H1 (cell line): ENCODE measurements around the gene COL4A2. TPM values are rescaled to one million over a fixed set of nuclear protein-coding genes. Genes with fewer than 3 reads are reported as not detected.

Experiments
- CTCF ChIA-PET: fragments of 300-600 bp; sonication (Branson Sonifier 250); formaldehyde crosslinking; loops from one replicate; lab custom pipeline; 2021; ENCODE audit not compliant: partially characterized antibody; lab: Charles Lee
- POLR2A ChIA-PET: fragments of 300-600 bp; sonication (Branson Sonifier 250); formaldehyde crosslinking; loops from one replicate; lab custom pipeline; 2021; ENCODE audit warnings: inconsistent platforms; ENCODE audit not compliant: partially characterized antibody; lab: Charles Lee
- DNase-seq, 2 experiments: peaks; one replicate each; pipeline versions ENCODE4 v3.0.0 to v3.0.0-alpha.2; 2010 to 2022; ENCODE audit warnings: low spot score in 2 of 2, low read depth in 1 of 2, mixed read lengths in 1 of 2
- FAIRE-seq: peaks from 2 replicates; lab custom pipeline; 2011; peaks lifted over from hg19 to GRCh38; lab: Jason Lieb, UNC
- H2AFZ ChIP-seq: 2 replicates; pipeline ENCODE4 v1.8.1; 2012; ENCODE audit warnings: low read length, inconsistent platforms
- H2AK5ac ChIP-seq: 2 replicates; pipeline ENCODE4 v1.6.1; 2013; ENCODE audit warnings: low read depth, low read length
- H2BK120ac ChIP-seq: replicated peaks from 2 replicates; pipeline ENCODE3; 2013; ENCODE audit warnings: low read depth, low read length, inconsistent platforms
- H2BK12ac ChIP-seq: 2 replicates; pipeline ENCODE4 v1.6.1; 2013; ENCODE audit warnings: low read depth, low read length
- H2BK15ac ChIP-seq: 2 replicates; pipeline ENCODE4 v1.6.1; 2013; ENCODE audit warnings: low read length
- H2BK20ac ChIP-seq: 2 replicates; pipeline ENCODE4 v1.6.1; 2013; ENCODE audit warnings: low read length
- H2BK5ac ChIP-seq: 2 replicates; pipeline ENCODE4 v1.6.1; 2013; ENCODE audit warnings: low read depth, low read length
- H3K14ac ChIP-seq: 2 replicates; pipeline ENCODE4 v1.6.1; 2013; ENCODE audit warnings: inconsistent platforms; ENCODE audit not compliant: insufficient read length
- H3K18ac ChIP-seq: 2 replicates; pipeline ENCODE4 v1.6.1; 2013; ENCODE audit warnings: low read length; ENCODE audit errors: extremely low read depth
- H3K23ac ChIP-seq: 2 replicates; pipeline ENCODE4 v1.6.1; 2013; ENCODE audit warnings: inconsistent platforms; ENCODE audit not compliant: insufficient read length
- H3K23me2 ChIP-seq: 2 replicates; pipeline ENCODE4 v1.6.1; 2013; ENCODE audit warnings: low read depth, low read length
- H3K27ac ChIP-seq: 2 replicates; pipeline ENCODE4 v1.6.1; 2011; ENCODE audit warnings: low read depth, low read length, inconsistent platforms
- H3K27me3 ChIP-seq, 4 experiments: replicated peaks in 1 of 4; 1 replicate in 1 of 4; 2 replicates in 3 of 4; pipeline versions ENCODE4 v1.6.1 to v1.8.1; 2011 to 2013; ENCODE audit warnings: low read length in 3 of 4, mild to moderate bottlenecking in 3 of 4, inconsistent platforms in 2 of 4, mixed read lengths in 2 of 4, moderate library complexity in 1 of 4; ENCODE audit not compliant: control insufficient read depth in 3 of 4, insufficient read depth in 3 of 4; ENCODE audit errors: extremely low read depth in 1 of 4
- H3K36me3 ChIP-seq, 4 experiments: 2 replicates each; pipeline versions ENCODE4 v1.6.1 to v1.8.1; 2011 to 2013; ENCODE audit warnings: mild to moderate bottlenecking in 4 of 4, low read length in 3 of 4, moderate library complexity in 2 of 4, control low read depth in 1 of 4, inconsistent platforms in 1 of 4; ENCODE audit not compliant: insufficient read depth in 4 of 4, control insufficient read depth in 2 of 4
- H3K4ac ChIP-seq: replicated peaks from 2 replicates; pipeline ENCODE3; 2013; ENCODE audit warnings: low read length, low read depth, mixed read lengths, inconsistent platforms; ENCODE audit not compliant: insufficient read length
- H3K4me1 ChIP-seq, 4 experiments: replicated peaks in 1 of 4; 1 replicate in 1 of 4; 2 replicates in 3 of 4; pipeline versions ENCODE4 v1.6.1 to v1.8.1; 2011 to 2013; ENCODE audit warnings: low read length in 3 of 4, inconsistent platforms in 2 of 4, mixed read lengths in 1 of 4; ENCODE audit not compliant: insufficient read depth in 4 of 4, control insufficient read depth in 3 of 4
- H3K4me2 ChIP-seq, 2 experiments: 2 replicates each; pipeline versions ENCODE4 v1.6.1 to v1.8.1; 2011 to 2013; ENCODE audit warnings: low read depth in 2 of 2, low read length in 2 of 2, control low read depth in 1 of 2, inconsistent platforms in 1 of 2, mild to moderate bottlenecking in 1 of 2; ENCODE audit not compliant: insufficient read depth in 1 of 2
- H3K4me3 ChIP-seq, 4 experiments: fragments of 200-600, 300-600 bp in 1 of 4; sonication (generic), shearing (Covaris generic), sonication (Bioruptor Twin) in 1 of 4; 2 replicates each; pipeline versions ENCODE4 v1.5.1 to v1.8.1; 2011 to 2016; ENCODE audit warnings: low read length in 4 of 4, low read depth in 3 of 4, control low read depth in 2 of 4, inconsistent platforms in 2 of 4, mild to moderate bottlenecking in 2 of 4, mixed read lengths in 1 of 4, moderate library complexity in 1 of 4; ENCODE audit not compliant: insufficient read depth in 2 of 4; ENCODE audit errors: extremely low read depth in 1 of 4
- H3K56ac ChIP-seq: replicated peaks from 2 replicates; pipeline ENCODE3; 2013; ENCODE audit warnings: low read depth, mild to moderate bottlenecking, mixed read lengths, low read length, inconsistent platforms; ENCODE audit not compliant: insufficient read length
- H3K79me1 ChIP-seq: 2 replicates; pipeline ENCODE4 v1.6.1; 2013; ENCODE audit warnings: low read depth, low read length, control low read depth
- H3K79me2 ChIP-seq, 2 experiments: 2 replicates each; pipeline versions ENCODE4 v1.6.1 to v1.8.1; 2012 to 2013; ENCODE audit warnings: low read length in 2 of 2, mild to moderate bottlenecking in 2 of 2, inconsistent platforms in 1 of 2; ENCODE audit not compliant: insufficient read depth in 2 of 2, control insufficient read depth in 1 of 2
- H3K9ac ChIP-seq, 4 experiments: replicated peaks in 1 of 4; 1 replicate in 1 of 4; 2 replicates in 3 of 4; pipeline versions ENCODE4 v1.6.1 to v1.8.1; 2011 to 2013; ENCODE audit warnings: low read depth in 3 of 4, low read length in 3 of 4, control low read depth in 2 of 4, mild to moderate bottlenecking in 2 of 4, moderate library complexity in 2 of 4, inconsistent platforms in 1 of 4; ENCODE audit errors: extremely low read depth in 1 of 4
- H3K9me3 ChIP-seq, 2 experiments: 2 replicates each; pipeline versions ENCODE4 v1.6.1 to v1.8.1; 2012 to 2013; ENCODE audit warnings: mild to moderate bottlenecking in 2 of 2, moderate library complexity in 2 of 2, control low read depth in 1 of 2, inconsistent platforms in 1 of 2, low read depth in 1 of 2, low read length in 1 of 2, mixed read lengths in 1 of 2; ENCODE audit not compliant: insufficient read depth in 2 of 2
- H4K20me1 ChIP-seq, 2 experiments: replicated peaks in 1 of 2; 2 replicates each; pipeline versions ENCODE3 to v1.8.1; 2011 to 2013; ENCODE audit warnings: inconsistent platforms in 2 of 2, low read length in 2 of 2, mild to moderate bottlenecking in 1 of 2; ENCODE audit not compliant: insufficient read depth in 2 of 2, control insufficient read depth in 1 of 2
- H4K5ac ChIP-seq: 2 replicates; pipeline ENCODE4 v1.6.1; 2013; ENCODE audit warnings: low read length, low read depth, mixed read lengths, inconsistent platforms; ENCODE audit not compliant: insufficient read length
- H4K8ac ChIP-seq: 2 replicates; pipeline ENCODE4 v1.8.0; 2013; ENCODE audit warnings: mild to moderate bottlenecking, moderate library complexity, low read length, inconsistent platforms; ENCODE audit not compliant: insufficient read depth; ENCODE audit errors: extremely low read depth
- H4K91ac ChIP-seq: replicated peaks from 2 replicates; pipeline ENCODE3; 2013; ENCODE audit warnings: low read length, mixed read lengths, inconsistent platforms; ENCODE audit not compliant: insufficient read length
- CREB1 ChIP-seq: IDR thresholded peaks from 2 replicates; pipeline ENCODE4 v1.6.1; 2012; ENCODE audit warnings: inconsistent platforms
- KDM1A ChIP-seq: fragments of 200-600, 300-600 bp; sonication (generic); IDR thresholded peaks from 2 replicates; pipeline ENCODE4 v1.7.1; 2016; ENCODE audit warnings: mild to moderate bottlenecking, low read length, borderline replicate concordance
- WGBS, 2 experiments: shearing (Covaris generic) in 1 of 2; methylation state at CpG; one replicate each; pipeline versions ENCODE4 v1.1.6 to v1.1.7; 2013 to 2015; ENCODE audit warnings: low lambda C conversion rate in 2 of 2, mixed read lengths in 2 of 2, inconsistent platforms in 1 of 2, low coverage in 1 of 2, missing lambda C conversion rate in 1 of 2; ENCODE audit not compliant: insufficient replicate concordance in 2 of 2, insufficient coverage in 1 of 2, insufficient read length in 1 of 2; ENCODE audit errors: extremely low coverage in 1 of 2, missing lambda C conversion rate in 1 of 2; 5-methylcytosine and 5-hydroxymethylcytosine counted together
- polyA plus RNA-seq, 7 experiments: library from polyadenylated mRNA; depleted of rRNA in 3 of 7; stranded (reverse) in 5 of 7; unstranded in 2 of 7; fragments of >200 nt in 5 of 7; fragments of 200-250 nt in 2 of 7; gene quantifications; 1 replicate in 5 of 7; 2 replicates in 1 of 7; 4 replicates in 1 of 7; pipeline versions ENCODE4 v1.2.1 to v1.2.3, GENCODE V29; 2011 to 2013; ENCODE audit warnings: missing spikeins in 2 of 7, mixed read lengths in 2 of 7
- total RNA-seq: library from RNA; stranded (reverse); fragmentation: NEBNext Ultra II Directional; extraction: Animal tissue kit (Norgen Biotek cat#: 25700); gene quantifications from 2 replicates; pipeline ENCODE4 v1.2.1, GENCODE V29; 2021

Gene COL4A2
- total and polyA plus RNA-seq, 2 of the 8 experiments (the other 6 are each of a cell fraction or from before 2014, with no cell fraction given), result 80.4 to 87.3 TPM

DNA sequence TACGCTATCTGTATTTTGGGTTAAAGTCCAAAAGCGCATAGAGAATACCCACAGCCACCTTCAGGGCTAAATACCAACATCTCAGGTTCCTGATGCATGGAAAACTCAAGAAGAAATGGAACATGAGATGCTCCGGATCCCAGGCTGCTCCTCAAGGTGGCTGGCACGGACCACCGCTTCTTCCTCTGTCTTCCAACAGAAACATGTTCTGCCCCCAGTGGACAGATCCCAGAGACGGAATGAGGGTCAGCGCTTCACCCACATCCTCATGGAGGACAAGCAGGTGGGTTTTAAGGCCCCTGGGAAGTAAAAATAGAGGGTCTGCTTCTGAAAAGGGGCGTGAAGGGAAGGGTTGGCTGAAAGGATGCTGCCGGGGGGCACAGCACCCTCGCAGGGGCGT lies 17.4 kb upstream of the COL4A2 start:
- Histone ChIP-seq H3K18ac (no peak overlapping the region), H2BK5ac (no peak overlapping the region), H3K14ac (no peak overlapping the region), H3K36me3 (no peaks in the 10 kb centered on the region), H3K23me2 (no peaks in the 10 kb centered on the region), H4K20me1 (no peaks in the 10 kb centered on the region), H2AFZ (no peak overlapping the region), H2BK12ac (no peak overlapping the region), H4K5ac (no peak overlapping the region), H3K27me3 (no peaks in the 10 kb centered on the region), H4K8ac (no peak overlapping the region; the same call in 1 of the 2 replicates), H2BK15ac (no peak overlapping the region), H3K4me1 (no peaks in the 10 kb centered on the region), H3K79me2 (no peaks in the 10 kb centered on the region; a peak in 1 of 4 replicates), H3K27ac (no peak overlapping the region), H3K4ac (no peak overlapping the region), H2AK5ac (no peak overlapping the region), H3K56ac (no peak overlapping the region), H2BK20ac (no peak overlapping the region), H3K9me3 (no peaks in the 10 kb centered on the region), H3K4me2 (no peak overlapping the region), H2BK120ac (no peak overlapping the region), H3K4me3 (no peak overlapping the region), H3K9ac (no peak overlapping the region), H4K91ac (no peak overlapping the region), H3K79me1 (peaks cover 2% of the 10 kb centered on the region; the same call in 1 of the 2 replicates), H3K23ac (no peak overlapping the region)
- POLR2A ChIA-PET, result interaction anchor here (1.3 kb wide), 1 partner anchor 17 kb away, joined by 4 read pairs; the partner anchor contains the start of genes COL4A1 and COL4A2
- DNase-seq, result no peak
- no peak for FAIRE-seq
- CTCF ChIA-PET, result no interaction called here
- TF ChIP-seq KDM1A (no peak), CREB1 (no peak)
- 94% methylated on average over 11 of the region's 11 CpGs; no CpG with 5 or more reads in 1 of the 2 experiments for WGBS, 2 experiments
